HS-27A (cell line): ENCODE results near the gene TMEM238L.
"Not testable (repeated sequence)": the region's sequence is repeated elsewhere in the genome, so short reads cannot be mapped to it uniquely, and the experiment has no call there.

Source experiments
- DNase-seq: peaks from one replicate; pipeline ENCODE4 v3.0.0-alpha.2; 2012; ENCODE audit warnings: low read depth, missing footprints

The TMEM238L gene, protein sequence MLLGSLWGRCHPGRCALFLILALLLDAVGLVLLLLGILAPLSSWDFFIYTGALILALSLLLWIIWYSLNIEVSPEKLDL

GRCh38 chr17:10803830-10804475 lies at the start of gene TMEM238L:
Gene TMEM238L, minus strand, starts transcription at chr17:10804099. Its CDS starts 136 bp downstream, at chr17:10803963.
- DNase-seq: no peak

GRCh38 chr17:10846636-10847035 lies 42.7 kb upstream of the TMEM238L start:
- not testable (repeated sequence) for DNase-seq

DNA sequence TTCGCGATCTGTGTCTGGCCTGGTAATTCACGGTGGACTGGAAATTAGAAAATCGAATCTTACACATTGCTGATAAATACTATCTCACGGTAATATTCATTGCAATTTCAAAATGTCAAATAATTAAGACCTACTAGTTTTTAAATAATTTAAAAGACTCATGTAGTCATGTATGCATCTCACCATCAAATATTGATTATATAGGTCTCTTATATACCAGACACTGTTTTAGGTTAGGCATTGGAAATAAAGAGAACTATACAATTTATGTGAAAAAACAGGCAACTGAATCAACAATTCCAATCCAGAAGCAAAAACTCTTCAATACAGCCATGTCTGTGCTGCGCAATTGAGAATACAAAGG lies 41.5 kb upstream of the TMEM238L start:
- DNase-seq: no peak

- peak; percentile 9 for DNase-seq
These were observed 40.9 kb upstream of the TMEM238L start for GRCh38 chr17:10844621-10845387.

DNA sequence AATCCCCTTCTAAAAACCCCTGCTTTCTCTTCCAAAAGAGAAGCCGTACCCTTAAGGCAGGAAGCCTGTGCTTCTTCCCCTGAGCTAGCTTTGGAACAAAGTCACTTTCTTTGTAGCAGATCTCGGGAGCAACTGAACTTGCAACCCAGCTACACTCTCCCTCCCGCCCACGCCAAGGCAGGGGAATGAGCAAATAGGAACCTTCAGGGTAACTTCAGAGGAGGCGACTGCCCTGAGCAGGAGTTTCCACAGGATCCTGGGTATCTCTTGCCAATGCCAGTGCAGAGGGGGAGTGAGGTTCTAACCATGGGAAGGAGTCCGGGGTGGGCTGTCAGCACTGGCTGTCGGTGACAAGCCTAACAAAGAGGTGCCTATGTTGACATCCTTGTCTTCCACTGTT lies 39.9 kb upstream of the TMEM238L start:
- no peak for DNase-seq

GRCh38 chr17:10842658-10843057 lies 38.8 kb upstream of the TMEM238L start:
- DNase-seq: no peak

- no peak for DNase-seq
These were observed 34.8 kb upstream of the TMEM238L start for GRCh38 chr17:10838682-10839081.

DNA sequence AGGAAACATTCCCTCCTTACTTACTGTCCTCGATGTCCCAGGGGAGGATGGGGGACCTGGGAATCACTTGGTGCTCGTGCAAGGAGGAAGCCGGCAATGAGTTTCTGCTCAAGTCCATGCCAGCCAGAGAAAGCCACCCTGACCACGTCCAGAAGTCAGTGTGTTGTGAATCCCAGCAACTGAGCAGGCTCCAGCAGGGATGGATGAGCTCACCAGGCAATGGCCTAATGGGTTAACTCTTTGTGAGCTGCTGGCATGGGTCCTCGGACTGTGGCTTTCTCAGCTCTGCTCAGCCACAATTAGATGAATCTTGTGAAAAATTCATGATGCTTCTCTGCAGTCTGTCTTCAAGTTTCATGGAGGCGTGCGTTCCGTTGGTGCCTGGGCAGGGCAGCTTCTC lies 34.0 kb upstream of the TMEM238L start, which contains the start of gene PIRT:
Gene PIRT (minus strand): TSS at position 167 of the 400 bp plus-strand sequence. CDS start 12,442 bp downstream, outside the sequence.
- no peak for DNase-seq

GRCh38 chr17:10836966-10837590 lies 33.2 kb upstream of the TMEM238L start:
- no peak for DNase-seq

- DNase-seq: no peak
These were observed 32.2 kb upstream of the TMEM238L start for GRCh38 chr17:10836145-10836544.

GRCh38 chr17:10831696-10832095 lies 27.8 kb upstream of the TMEM238L start:
- no peak for DNase-seq

DNA sequence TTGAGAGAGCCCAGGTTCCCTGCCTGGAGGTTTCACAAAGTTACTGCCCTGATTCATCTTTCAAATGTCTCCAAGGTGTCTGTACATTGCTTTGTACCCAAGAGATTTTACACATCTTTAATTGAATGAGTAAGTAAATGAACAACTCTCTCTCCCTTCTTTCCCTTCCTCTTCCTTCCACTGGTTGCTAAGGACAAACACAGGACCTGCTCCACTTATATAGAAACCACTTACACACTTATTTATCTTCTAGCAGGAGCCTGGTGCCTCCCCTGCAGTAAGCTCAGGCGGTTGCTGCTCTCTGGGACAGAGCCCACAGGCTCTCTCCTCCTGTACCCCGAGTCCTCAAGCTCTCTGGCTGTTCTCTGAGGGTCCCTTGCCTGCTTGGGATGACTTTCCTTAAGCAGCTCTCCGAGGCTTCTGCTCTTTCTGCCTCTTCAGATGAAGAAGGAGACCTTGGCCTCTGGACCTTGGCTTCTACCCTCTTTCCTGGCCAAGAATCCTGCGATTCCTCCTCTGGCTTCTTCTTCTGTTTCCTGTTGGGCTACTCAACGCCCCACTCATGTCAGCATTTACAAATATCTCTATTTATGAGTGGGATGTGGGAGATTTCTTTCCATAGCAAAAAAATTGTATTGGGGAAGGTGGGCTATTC lies 24.1 kb upstream of the TMEM238L start:
- DNase-seq: no peak

DNA sequence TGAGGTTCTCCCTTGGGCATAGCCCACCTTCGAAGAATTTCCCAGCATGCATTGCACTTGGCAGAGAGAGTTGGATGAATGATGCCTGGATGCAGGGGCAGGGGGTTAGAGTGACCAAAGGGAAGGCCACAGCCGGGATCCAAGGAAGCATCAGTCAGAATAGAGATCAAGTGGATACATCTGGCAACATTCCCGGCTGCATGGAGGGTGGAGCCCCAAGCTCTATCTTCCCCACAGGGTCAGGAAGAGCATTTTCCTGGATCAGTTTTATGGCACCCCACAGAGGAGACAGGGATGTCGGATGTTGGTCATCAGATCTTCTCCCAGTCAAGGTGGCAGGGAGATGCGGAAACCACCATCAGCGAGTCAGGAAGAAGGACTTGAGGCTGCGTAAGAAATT lies 21.0 kb upstream of the TMEM238L start:
- no peak for DNase-seq

- no peak for DNase-seq
These were observed 17.9 kb upstream of the TMEM238L start for GRCh38 chr17:10821770-10822169.

DNA sequence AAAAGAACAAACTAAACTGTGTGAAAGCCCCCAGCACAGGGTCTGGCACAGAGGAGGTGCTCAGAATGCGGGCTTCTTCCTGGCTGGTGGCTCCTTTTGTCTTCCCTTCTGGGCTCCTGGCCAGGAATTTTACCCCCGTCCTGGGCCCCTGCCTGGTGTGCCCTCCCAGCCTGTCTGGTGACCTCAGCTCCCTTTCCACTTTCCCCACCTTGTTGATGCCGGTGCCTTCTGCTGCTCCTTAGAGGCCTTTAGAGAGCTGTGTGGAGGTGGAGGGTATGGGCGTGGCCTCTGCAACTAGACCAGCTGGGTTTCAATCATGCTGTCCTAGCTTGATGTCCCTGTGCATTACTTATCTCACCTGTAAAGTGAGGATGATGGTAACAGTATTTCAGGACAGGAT lies 17.2 kb upstream of the TMEM238L start:
- DNase-seq: no peak

DNA sequence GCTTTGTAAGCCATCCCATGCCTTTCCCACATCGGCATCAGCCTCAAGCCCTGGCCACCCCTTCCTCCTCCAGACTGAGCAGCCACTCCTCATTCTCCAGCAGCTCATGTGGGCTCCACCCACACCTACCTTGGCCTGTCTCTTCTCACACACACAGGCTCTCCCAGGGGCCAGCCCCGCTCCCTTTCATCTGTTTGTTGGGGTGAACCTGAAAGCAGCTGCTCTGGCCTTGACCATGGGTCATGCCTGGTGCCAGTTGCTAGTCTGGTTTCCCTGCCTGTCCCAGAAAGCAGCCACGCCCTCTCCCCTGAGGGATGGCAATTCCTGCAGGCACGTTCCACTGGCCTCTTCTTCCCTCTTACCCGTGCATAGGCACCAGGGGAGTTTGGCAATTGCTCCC lies 11.4 kb upstream of the TMEM238L start:
- no peak for DNase-seq

DNA sequence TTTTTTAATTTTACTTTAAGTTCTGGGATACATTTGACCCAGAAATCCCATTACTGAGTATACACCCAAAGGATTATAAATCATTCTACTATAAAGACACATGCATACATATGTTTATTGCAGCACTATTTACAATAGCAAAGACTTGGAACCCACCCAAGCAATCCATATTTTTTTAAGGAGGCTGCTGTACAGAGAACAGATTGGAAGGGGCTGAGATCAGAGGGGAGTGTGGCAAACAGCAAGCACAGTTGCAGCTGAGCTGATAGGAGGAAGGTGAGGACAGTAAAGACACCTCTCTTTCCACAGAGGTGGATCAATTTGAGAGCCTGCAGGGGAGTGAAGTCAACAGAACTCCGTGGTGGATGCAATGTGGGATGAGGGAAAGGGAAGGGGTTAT lies 10.2 kb upstream of the TMEM238L start:
- DNase-seq: no peak

GRCh38 chr17:10812674-10813073 lies 8.8 kb upstream of the TMEM238L start:
- no peak for DNase-seq

DNA sequence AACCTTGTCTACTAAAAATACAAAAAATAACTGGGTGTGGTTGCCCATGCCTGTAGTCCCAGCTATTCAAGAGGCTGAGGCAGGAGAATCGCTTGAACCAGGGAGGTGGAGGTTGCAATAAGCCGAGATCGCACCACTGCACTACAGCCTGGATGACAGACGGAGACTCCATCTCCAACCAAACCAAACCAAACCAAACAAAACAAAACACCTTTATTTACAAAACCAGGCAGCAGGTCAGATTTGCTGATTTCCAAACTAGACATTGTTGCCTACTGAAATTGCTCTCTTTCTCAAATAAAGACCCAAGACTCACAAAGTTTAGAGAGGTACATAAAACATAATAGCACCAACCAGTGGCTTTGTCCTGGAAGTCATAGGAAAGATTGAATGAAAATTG lies 5.7 kb upstream of the TMEM238L start:
- no peak for DNase-seq

GRCh38 chr17:10807704-10808128 lies 3.8 kb upstream of the TMEM238L start:
- no peak for DNase-seq

GRCh38 chr17:10806545-10807262 lies 2.8 kb upstream of the TMEM238L start:
- DNase-seq: no peak

GRCh38 chr17:10805911-10806310 lies 2.0 kb upstream of the TMEM238L start:
- DNase-seq: no peak
